HepG2 (cell line): ENCODE data around the gene PSAPL1. TPM values are rescaled to one million over a fixed set of nuclear protein-coding genes. Genes with fewer than 3 reads are reported as not detected.

ENCODE experiments used
- ATAC-seq: fragments of 200-7000 bp; cut with Tn5 transposase; 3 replicates; pipeline ENCODE4 v1.9.1; 2020; ENCODE audit warnings: mild to moderate bottlenecking, moderate library complexity
- BruUV-seq: library from RNA; stranded (reverse); fragments of 400-500 nt; replicated peaks from 2 replicates; lab custom pipeline; 2021; lab: Mats Ljungman, UMichigan
- CTCF ChIA-PET: fragments of 300-600 bp; formaldehyde crosslinking; extraction: SDS; loops from one replicate; lab custom pipeline; 2021; ENCODE audit warnings: low total read pairs, inconsistent platforms, low intra/inter-chr PET ratio; lab: Yijun Ruan, JAX
- POLR2A ChIA-PET: fragments of 350-600 bp; sonication (Branson Sonifier 250); formaldehyde crosslinking; loops from one replicate; lab custom pipeline; 2020; ENCODE audit warnings: antibody characterized with exemption, inconsistent platforms; lab: Yijun Ruan, JAX
- DNase-seq: peaks from one replicate; pipeline ENCODE4 v3.0.0-alpha.2; 2015; ENCODE audit warnings: low spot score
- FAIRE-seq: peaks from 3 replicates; lab custom pipeline; 2011; peaks lifted over from hg19 to GRCh38; lab: Jason Lieb, UNC
- H2AFZ ChIP-seq: one replicate; pipeline ENCODE4 v1.6.1; 2011; ENCODE audit warnings: low read length, inconsistent platforms
- H3K27ac ChIP-seq: fragments of 300-600 bp; 3 replicates; pipeline ENCODE4 v1.8.0; 2011; ENCODE audit warnings: mixed run types, mild to moderate bottlenecking, mixed read lengths, low read length, inconsistent platforms; ENCODE audit not compliant: insufficient read depth; ENCODE audit errors: extremely low read length
- H3K27me3 ChIP-seq, 2 experiments: fragments of 200-600 bp in 1 of 2; 2 replicates in 1 of 2; 3 replicates in 1 of 2; pipeline versions ENCODE4 v1.6.0 to v1.8.0; 2011; ENCODE audit warnings: low read length in 2 of 2, mild to moderate bottlenecking in 2 of 2, moderate library complexity in 2 of 2, inconsistent platforms in 1 of 2; ENCODE audit not compliant: insufficient read depth in 2 of 2, control insufficient read depth in 1 of 2
- H3K36me3 ChIP-seq, 2 experiments: fragments of 200-600 bp in 1 of 2; replicated peaks in 1 of 2; 2 replicates in 1 of 2; 3 replicates in 1 of 2; pipeline versions ENCODE4 v1.5.1 to v1.8.0; 2011; ENCODE audit warnings: low read length in 2 of 2, inconsistent platforms in 1 of 2; ENCODE audit not compliant: insufficient read depth in 2 of 2, control insufficient read depth in 1 of 2
- H3K4me1 ChIP-seq: 2 replicates; pipeline ENCODE4 v1.5.1; 2012; ENCODE audit warnings: low read length, inconsistent platforms; ENCODE audit not compliant: insufficient read depth
- H3K4me2 ChIP-seq: 2 replicates; pipeline ENCODE4 v1.6.0; 2011; ENCODE audit warnings: low read depth, low read length, inconsistent platforms
- H3K4me3 ChIP-seq, 3 experiments: fragments of 200-600 bp in 1 of 3; sonication (generic), shearing (Covaris generic) in 1 of 3; replicated peaks in 1 of 3; 2 replicates each; pipeline ENCODE4 v1.5.1; 2011 to 2016; ENCODE audit warnings: low read length in 3 of 3, inconsistent platforms in 2 of 3, low read depth in 2 of 3, mild to moderate bottlenecking in 2 of 3, control low read depth in 1 of 3, mixed read lengths in 1 of 3; ENCODE audit not compliant: insufficient read depth in 1 of 3
- H3K79me2 ChIP-seq: one replicate; pipeline ENCODE4 v1.6.1; 2011; ENCODE audit warnings: low read length, inconsistent platforms; ENCODE audit not compliant: insufficient read depth
- H3K9ac ChIP-seq: 2 replicates; pipeline ENCODE4 v1.6.0; 2011; ENCODE audit warnings: mild to moderate bottlenecking, low read depth, low read length, inconsistent platforms; ENCODE audit not compliant: insufficient read depth
- H3K9me3 ChIP-seq: 2 replicates; pipeline ENCODE4 v1.5.1; 2012; ENCODE audit warnings: mild to moderate bottlenecking, low read length
- H4K20me1 ChIP-seq: 2 replicates; pipeline ENCODE4 v1.6.0; 2011; ENCODE audit warnings: inconsistent platforms, mild to moderate bottlenecking, low read length, moderate library complexity; ENCODE audit not compliant: insufficient read depth
- BORCS8-MEF2B ChIP-seq: sonication (generic); formaldehyde crosslinking; IDR thresholded peaks from 2 replicates; pipeline ENCODE4 v1.8.0; 2022; ENCODE audit warnings: mild to moderate bottlenecking, missing genetic modification reagents
- BRD4 ChIP-seq: sonication (generic); formaldehyde crosslinking; IDR thresholded peaks from 2 replicates; pipeline ENCODE4 v1.4.0; 2020; ENCODE audit warnings: missing genetic modification reagents
- CAMTA2 ChIP-seq: sonication (generic); formaldehyde crosslinking; IDR thresholded peaks from 2 replicates; pipeline ENCODE4 v1.4.0; 2020; ENCODE audit warnings: mild to moderate bottlenecking, missing genetic modification reagents, borderline replicate concordance
- NKX3-1 ChIP-seq: sonication (generic); formaldehyde crosslinking; IDR thresholded peaks from 2 replicates; pipeline ENCODE4 v1.5.0; 2020; ENCODE audit warnings: missing genetic modification reagents
- RAD51 ChIP-seq: fragments of 450-650 bp; IDR thresholded peaks from 2 replicates; pipeline ENCODE4 v1.6.1; 2016; ENCODE audit warnings: borderline replicate concordance
- TBX2 ChIP-seq: sonication (generic); formaldehyde crosslinking; IDR thresholded peaks from 2 replicates; pipeline ENCODE4 v1.5.0; 2020; ENCODE audit warnings: missing genetic modification reagents, mild to moderate bottlenecking, borderline replicate concordance
- TCF7L2 ChIP-seq: IDR thresholded peaks from 2 replicates; pipeline ENCODE4 v1.6.1; 2011; ENCODE audit warnings: mild to moderate bottlenecking, low read depth, low read length, moderate library complexity
- UBTF ChIP-seq: sonication (generic); formaldehyde crosslinking; IDR thresholded peaks from 2 replicates; pipeline ENCODE4 v1.4.0; 2020; ENCODE audit warnings: mild to moderate bottlenecking, missing genetic modification reagents
- ZC3H4 ChIP-seq: sonication (generic); formaldehyde crosslinking; IDR thresholded peaks from 2 replicates; pipeline ENCODE4 v1.4.0; 2020; ENCODE audit warnings: missing genetic modification reagents, borderline replicate concordance
- ZMYM4 ChIP-seq: sonication (generic); formaldehyde crosslinking; IDR thresholded peaks from 2 replicates; pipeline ENCODE4 v1.8.1; 2023; ENCODE audit warnings: mild to moderate bottlenecking, missing genetic modification reagents
- ZNF260 ChIP-seq: sonication (generic); formaldehyde crosslinking; IDR thresholded peaks from 2 replicates; pipeline ENCODE4 v1.4.0; 2020; ENCODE audit warnings: missing genetic modification reagents, low read depth, mild to moderate bottlenecking, borderline replicate concordance
- ZNF720 ChIP-seq: sonication (generic); formaldehyde crosslinking; IDR thresholded peaks from 2 replicates; pipeline ENCODE4 v1.4.0; 2020; ENCODE audit warnings: missing genetic modification reagents
- ZNF839 ChIP-seq: sonication (generic); formaldehyde crosslinking; IDR thresholded peaks from 2 replicates; pipeline ENCODE4 v1.4.0; 2020; ENCODE audit warnings: missing genetic modification reagents, mild to moderate bottlenecking, borderline replicate concordance
- WGBS: methylation state at CpG from one replicate; pipeline ENCODE4 v1.1.6; 2017; ENCODE audit warnings: low lambda C conversion rate; 5-methylcytosine and 5-hydroxymethylcytosine counted together
- in situ Hi-C: cut with HindIII; loops from 2 replicates; pipeline ENCODE4 v1.10.0; 2017; ENCODE audit warnings: low pct_unique_long_range_greater_than_20kb; ENCODE audit not compliant: extremely low pct_ligation_motif_present
- intact Hi-C: fragments of 100-400 bp; cut with micrococcal nuclease; formaldehyde crosslinking; loops from one replicate; pipeline ENCODE4 v1.10.0; 2022; ENCODE audit not compliant: unreplicated experiment
- polyA plus RNA-seq, 8 experiments: library from polyadenylated mRNA; depleted of rRNA in 3 of 8; stranded (reverse) in 7 of 8; unstranded in 1 of 8; fragments of >200 nt; fragmentation: Illumina TruSeq in 4 of 8; extraction: Trizol in 4 of 8; gene quantifications; 2 replicates each; pipeline versions ENCODE4 v1.2.1 to v1.2.3, GENCODE V29; 2011 to 2016; ENCODE audit warnings: low read depth in 4 of 8, missing spikeins in 1 of 8, mixed read lengths in 1 of 8; ENCODE audit not compliant: insufficient read depth in 1 of 8
- total RNA-seq, 5 experiments: library from RNA; depleted of rRNA; stranded (reverse); fragments of >200 nt; fragmentation: Illumina TruSeq; extraction: Trizol; gene quantifications; 2 replicates each; pipeline ENCODE4 v1.2.3, GENCODE V29; 2016; ENCODE audit warnings: low read depth in 1 of 5
- TF ChIP-seq, protein P1 (sequence below): sonication (generic); formaldehyde crosslinking; IDR thresholded peaks from 2 replicates; pipeline ENCODE4 v1.4.0; 2020; ENCODE audit warnings: missing genetic modification reagents

Gene PSAPL1
- total and polyA plus RNA-seq, 2 of the 13 experiments (the other 11 are each of a cell fraction or from before 2014, with no cell fraction given), result 0.02 to 0.16 TPM

DNA sequence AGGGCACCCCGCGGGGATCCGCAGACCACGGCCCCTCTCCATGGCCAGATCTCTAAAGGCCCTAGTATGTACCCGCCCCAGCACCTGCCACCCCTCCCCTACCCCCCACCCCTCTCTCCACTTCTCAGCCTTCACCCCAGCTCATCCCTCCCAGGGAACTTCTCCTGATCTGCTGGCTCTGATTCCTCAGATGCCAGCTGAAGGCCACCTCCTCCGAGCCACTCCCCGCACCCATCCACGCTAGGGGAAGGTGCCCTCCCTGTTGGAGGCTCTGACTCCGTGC lies 11.9 kb downstream of the PSAPL1 start:
- 61% methylated on average over 9 of the region's 9 CpGs for WGBS
- Histone ChIP-seq H3K4me3 (no peak overlapping the region), H3K27me3 (peaks cover 10 to 28% of the 10 kb centered on the region in 2 experiments; a peak in 4 of 5 replicates), H2AFZ (no peak overlapping the region), H3K27ac (no peak overlapping the region), H3K79me2 (no peaks in the 10 kb centered on the region), H3K36me3 (no peaks in the 10 kb centered on the region), H3K4me1 (peaks cover 9% of the 10 kb centered on the region)
- intact Hi-C loops, result no loop called here
- CTCF ChIA-PET, result no interaction called here
- ATAC-seq, result no peak
- no peak for TF ChIP-seq TBX2
- no peak for TF ChIP-seq ZC3H4
- TF ChIP-seq ZMYM4, result no peak
- no peak for TF ChIP-seq CAMTA2 (CRISPR knock-in tag)
- no peak for TF ChIP-seq ZNF839 (CRISPR knock-in tag)
- TF ChIP-seq ZNF720, result no peak
- TF ChIP-seq NKX3-1, result no peak
- TF ChIP-seq, all 625 proteins: peak for 0
- no peak overlapping the region for H3K4me2 ChIP-seq
- BruUV-seq, result no TSS peak
- POLR2A ChIA-PET, result no interaction called here
- no peak overlapping the region for H3K9ac ChIP-seq
- FAIRE-seq (no peak), DNase-seq (no peak)
- H4K20me1 ChIP-seq, result no peaks in the 10 kb centered on the region
- H3K9me3 ChIP-seq, result no peaks in the 10 kb centered on the region
- in situ Hi-C loops, result no loop called here

DNA sequence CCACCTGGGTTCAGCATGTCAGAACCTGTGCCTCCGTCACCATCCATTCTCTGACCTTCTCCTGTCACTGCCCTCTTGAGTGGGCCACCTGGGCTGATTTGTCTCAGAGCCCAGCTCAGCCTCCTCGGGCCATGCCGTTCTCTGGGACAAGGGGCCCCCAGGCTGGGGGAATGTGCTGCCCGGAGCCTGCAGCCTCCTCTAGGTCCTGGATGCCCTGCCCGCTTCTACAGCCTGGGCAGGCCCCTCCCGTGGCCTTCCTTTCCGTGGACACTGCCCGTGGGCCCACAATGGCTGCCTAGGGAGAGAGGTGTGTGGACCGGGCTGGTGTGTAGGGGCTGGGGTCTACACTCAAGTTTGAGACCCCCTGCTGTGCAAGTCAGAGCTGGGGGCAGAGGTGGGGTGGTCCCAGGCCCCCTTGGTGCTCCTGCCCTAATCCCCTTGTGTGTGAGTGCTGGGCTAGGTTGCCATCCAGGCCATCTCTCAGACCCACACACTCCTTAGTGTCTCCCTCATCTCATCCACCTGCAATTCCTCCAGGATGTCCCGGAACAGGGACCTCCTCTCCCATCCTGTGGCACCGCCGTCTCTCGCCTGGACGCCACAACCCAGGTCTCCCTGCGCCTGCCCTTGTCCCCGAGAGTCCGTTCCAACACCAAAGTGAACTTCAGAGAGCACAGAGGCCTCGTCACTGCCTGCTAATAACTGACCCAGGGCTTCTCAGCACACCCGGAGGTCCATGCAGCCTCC lies 12.4 kb downstream of the PSAPL1 start:
- Histone ChIP-seq H4K20me1 (no peaks in the 10 kb centered on the region), H3K79me2 (no peaks in the 10 kb centered on the region), H3K9me3 (no peaks in the 10 kb centered on the region), H3K27me3 (peaks cover 10 to 28% of the 10 kb centered on the region in 2 experiments; a peak in 4 of 5 replicates), H3K9ac (no peak overlapping the region), H3K4me2 (no peak overlapping the region), H3K36me3 (no peaks in the 10 kb centered on the region), H3K4me1 (peaks cover 9% of the 10 kb centered on the region), H2AFZ (no peak overlapping the region), H3K4me3 (no peak overlapping the region)
- FAIRE-seq (no peak), ATAC-seq (no peak), DNase-seq (no peak)
- in situ Hi-C loops, result no loop called here
- no TSS peak for BruUV-seq
- 33% methylated on average over 13 of the region's 19 CpGs for WGBS
- no peak for TF ChIP-seq TCF7L2
- no peak for TF ChIP-seq RAD51
- TF ChIP-seq ZNF260, result no peak
- TF ChIP-seq, protein P1, sequence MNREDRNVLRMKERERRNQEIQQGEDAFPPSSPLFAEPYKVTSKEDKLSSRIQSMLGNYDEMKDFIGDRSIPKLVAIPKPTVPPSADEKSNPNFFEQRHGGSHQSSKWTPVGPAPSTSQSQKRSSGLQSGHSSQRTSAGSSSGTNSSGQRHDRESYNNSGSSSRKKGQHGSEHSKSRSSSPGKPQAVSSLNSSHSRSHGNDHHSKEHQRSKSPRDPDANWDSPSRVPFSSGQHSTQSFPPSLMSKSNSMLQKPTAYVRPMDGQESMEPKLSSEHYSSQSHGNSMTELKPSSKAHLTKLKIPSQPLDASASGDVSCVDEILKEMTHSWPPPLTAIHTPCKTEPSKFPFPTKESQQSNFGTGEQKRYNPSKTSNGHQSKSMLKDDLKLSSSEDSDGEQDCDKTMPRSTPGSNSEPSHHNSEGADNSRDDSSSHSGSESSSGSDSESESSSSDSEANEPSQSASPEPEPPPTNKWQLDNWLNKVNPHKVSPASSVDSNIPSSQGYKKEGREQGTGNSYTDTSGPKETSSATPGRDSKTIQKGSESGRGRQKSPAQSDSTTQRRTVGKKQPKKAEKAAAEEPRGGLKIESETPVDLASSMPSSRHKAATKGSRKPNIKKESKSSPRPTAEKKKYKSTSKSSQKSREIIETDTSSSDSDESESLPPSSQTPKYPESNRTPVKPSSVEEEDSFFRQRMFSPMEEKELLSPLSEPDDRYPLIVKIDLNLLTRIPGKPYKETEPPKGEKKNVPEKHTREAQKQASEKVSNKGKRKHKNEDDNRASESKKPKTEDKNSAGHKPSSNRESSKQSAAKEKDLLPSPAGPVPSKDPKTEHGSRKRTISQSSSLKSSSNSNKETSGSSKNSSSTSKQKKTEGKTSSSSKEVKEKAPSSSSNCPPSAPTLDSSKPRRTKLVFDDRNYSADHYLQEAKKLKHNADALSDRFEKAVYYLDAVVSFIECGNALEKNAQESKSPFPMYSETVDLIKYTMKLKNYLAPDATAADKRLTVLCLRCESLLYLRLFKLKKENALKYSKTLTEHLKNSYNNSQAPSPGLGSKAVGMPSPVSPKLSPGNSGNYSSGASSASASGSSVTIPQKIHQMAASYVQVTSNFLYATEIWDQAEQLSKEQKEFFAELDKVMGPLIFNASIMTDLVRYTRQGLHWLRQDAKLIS (CRISPR knock-in tag), result no peak
- TF ChIP-seq UBTF (CRISPR knock-in tag), result no peak
- no peak for TF ChIP-seq BORCS8-MEF2B (CRISPR knock-in tag)
- TF ChIP-seq BRD4, result no peak
- TF ChIP-seq, all 625 proteins: peak for 0
- CTCF ChIA-PET, result no interaction called here
- intact Hi-C loops, result no loop called here
- no peak overlapping the region for H3K27ac ChIP-seq
- POLR2A ChIA-PET, result no interaction called here
